GM12865 (cell line): ENCODE measurements around the gene LTBP1.
A peak's percentile ranks its signal among the peaks of the same experiment; 100 is the strongest.

Experiments
- DNase-seq: peaks from one replicate; pipeline ENCODE4 v3.0.0; 2010; ENCODE audit warnings: low read depth
- H3K4me3 ChIP-seq: 2 replicates; pipeline ENCODE4 v1.5.1; 2011; ENCODE audit warnings: mild to moderate bottlenecking, low read depth, low read length, control low read depth
- TF ChIP-seq, protein P1 (sequence below): IDR thresholded peaks from 2 replicates; pipeline ENCODE4 v1.5.1; 2011; ENCODE audit warnings: low read length, control low read depth, low read depth, inconsistent platforms; ENCODE audit not compliant: insufficient read depth; ENCODE audit errors: missing control alignments

LTBP1 gene

GRCh38 chr2:33272001-33272400, 325.2 kb downstream of the LTBP1 start:
- TF ChIP-seq, protein P1, sequence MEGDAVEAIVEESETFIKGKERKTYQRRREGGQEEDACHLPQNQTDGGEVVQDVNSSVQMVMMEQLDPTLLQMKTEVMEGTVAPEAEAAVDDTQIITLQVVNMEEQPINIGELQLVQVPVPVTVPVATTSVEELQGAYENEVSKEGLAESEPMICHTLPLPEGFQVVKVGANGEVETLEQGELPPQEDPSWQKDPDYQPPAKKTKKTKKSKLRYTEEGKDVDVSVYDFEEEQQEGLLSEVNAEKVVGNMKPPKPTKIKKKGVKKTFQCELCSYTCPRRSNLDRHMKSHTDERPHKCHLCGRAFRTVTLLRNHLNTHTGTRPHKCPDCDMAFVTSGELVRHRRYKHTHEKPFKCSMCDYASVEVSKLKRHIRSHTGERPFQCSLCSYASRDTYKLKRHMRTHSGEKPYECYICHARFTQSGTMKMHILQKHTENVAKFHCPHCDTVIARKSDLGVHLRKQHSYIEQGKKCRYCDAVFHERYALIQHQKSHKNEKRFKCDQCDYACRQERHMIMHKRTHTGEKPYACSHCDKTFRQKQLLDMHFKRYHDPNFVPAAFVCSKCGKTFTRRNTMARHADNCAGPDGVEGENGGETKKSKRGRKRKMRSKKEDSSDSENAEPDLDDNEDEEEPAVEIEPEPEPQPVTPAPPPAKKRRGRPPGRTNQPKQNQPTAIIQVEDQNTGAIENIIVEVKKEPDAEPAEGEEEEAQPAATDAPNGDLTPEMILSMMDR, result no peak
- H3K4me3 ChIP-seq, result no peak overlapping the region
- peak; percentile 84 for DNase-seq

- H3K4me3 ChIP-seq, result no peak overlapping the region
- DNase-seq, result no peak
- TF ChIP-seq, protein P1, result no peak
Measured at GRCh38 chr2:33273479-33273878, 326.7 kb downstream of the LTBP1 start.

GRCh38 chr2:33274524-33274923, 327.8 kb downstream of the LTBP1 start:
- DNase-seq, result no peak
- H3K4me3 ChIP-seq, result no peak overlapping the region
- TF ChIP-seq, protein P1, result no peak

DNA sequence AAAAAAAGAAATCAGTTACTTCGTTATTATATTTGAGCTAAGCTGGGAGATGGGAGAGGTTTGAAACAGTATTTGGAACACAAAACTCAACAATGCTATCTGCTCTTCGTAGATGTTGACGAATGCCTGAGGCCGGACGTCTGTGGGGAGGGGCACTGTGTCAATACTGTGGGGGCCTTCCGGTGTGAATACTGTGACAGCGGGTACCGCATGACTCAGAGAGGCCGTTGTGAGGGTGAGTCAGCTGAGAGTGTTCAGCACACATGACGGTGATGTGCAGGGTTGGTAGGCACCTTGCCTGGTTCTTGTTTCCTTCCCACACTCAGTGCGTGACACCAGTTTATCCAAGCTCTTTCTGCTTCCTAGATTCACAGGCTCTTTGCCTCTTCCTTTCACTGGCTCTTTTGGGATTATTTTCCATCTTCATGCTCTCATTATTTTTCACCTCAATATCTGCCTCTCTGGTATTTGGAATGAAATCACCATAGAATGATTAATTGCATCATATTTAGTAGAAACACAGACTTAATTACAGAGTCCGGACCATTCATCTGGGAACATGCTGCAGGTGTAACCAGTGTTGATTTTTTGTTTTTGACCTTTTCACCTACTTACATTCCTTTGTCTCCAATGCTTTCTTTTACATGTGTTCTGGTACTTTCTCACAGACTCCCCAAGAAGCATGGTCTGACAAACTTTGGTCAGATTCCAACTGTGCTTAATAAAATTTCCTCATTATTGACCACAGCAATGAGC, 329.1 kb downstream of the LTBP1 start:
- H3K4me3 ChIP-seq, result no peak overlapping the region
- no peak for DNase-seq
- TF ChIP-seq, protein P1, result no peak

DNA sequence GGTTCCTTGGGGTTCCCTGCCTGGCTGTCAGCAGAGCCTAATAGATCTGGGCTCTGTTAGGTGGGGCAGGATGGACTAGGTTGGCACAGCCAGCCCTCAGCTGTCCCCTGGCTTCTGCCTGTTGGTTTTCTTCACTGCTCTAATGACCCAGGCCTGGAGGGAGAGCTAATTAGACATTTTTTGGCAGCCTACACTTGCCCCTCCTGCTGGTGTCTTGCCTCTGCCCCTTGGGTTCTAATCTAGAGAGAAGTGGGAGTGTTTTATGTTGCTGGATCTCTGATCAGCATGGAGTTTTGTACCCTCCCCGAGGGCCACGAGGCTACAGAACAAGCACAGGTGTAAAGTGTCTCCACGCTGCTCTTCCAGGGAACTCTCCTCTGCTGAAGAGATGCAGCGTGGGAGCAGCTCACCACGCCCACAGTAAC, 330.3 kb downstream of the LTBP1 start:
- DNase-seq, result no peak
- TF ChIP-seq, protein P1, result no peak

GRCh38 chr2:33278245-33278943, 331.6 kb downstream of the LTBP1 start:
- no peak overlapping the region for H3K4me3 ChIP-seq
- TF ChIP-seq, protein P1, result no peak
- no peak for DNase-seq

More for the DNA sequence above, 330.3 kb downstream of the LTBP1 start:
- H3K4me3 ChIP-seq, result no peak overlapping the region

GRCh38 chr2:33284287-33284686, 337.5 kb downstream of the LTBP1 start:
- TF ChIP-seq, protein P1, result no peak
- H3K4me3 ChIP-seq, result no peak overlapping the region
- DNase-seq, result no peak
